Hematopoietic multipotent progenitor cell treated with erythropoietin and hydrocortisone succinate and interleukin-3 and kit ligand, for 6 days (in vitro differentiated cells): ENCODE results near the gene NEU1.
A peak's percentile ranks its signal among the peaks of the same experiment; 100 is the strongest.
"Not testable (repeated sequence)": the region's sequence is repeated elsewhere in the genome, so short reads cannot be mapped to it uniquely, and the experiment has no call there.

Experiments
- DNase-seq: peaks from one replicate; pipeline ENCODE4 v3.0.0-alpha.2; 2015

The NEU1 gene

GRCh38 chr6:31837369-31838113 lies 25.1 kb downstream of the NEU1 start:
- no peak for DNase-seq

GRCh38 chr6:31836474-31837368 lies 25.9 kb downstream of the NEU1 start:
- DNase-seq = no peak

GRCh38 chr6:31836047-31836473 lies 26.6 kb downstream of the NEU1 start:
- no peak for DNase-seq

GRCh38 chr6:31834367-31835250 lies 28.0 kb downstream of the NEU1 start:
- peak; percentile 93 for DNase-seq

- DNase-seq = no peak
Measured at GRCh38 chr6:31831350-31832215, 31.0 kb downstream of the NEU1 start.

- no peak for DNase-seq
Measured at GRCh38 chr6:31830886-31831335, 31.7 kb downstream of the NEU1 start.

- DNase-seq = peak; percentile 89
Measured at GRCh38 chr6:31829633-31830283, 32.9 kb downstream of the NEU1 start.

GRCh38 chr6:31827286-31828079 lies 35.1 kb downstream of the NEU1 start, which contains the start of gene HSPA1B:
Gene HSPA1B (plus strand): TSS chr6:31827738. CDS start chr6:31827951, 213 bp downstream.
- peak; percentile 100 for DNase-seq

- peak; percentile 91 for DNase-seq
Measured at GRCh38 chr6:31826793-31827285, 35.8 kb downstream of the NEU1 start.

GRCh38 chr6:31825553-31825952 lies 37.1 kb downstream of the NEU1 start:
- no peak for DNase-seq

- DNase-seq = peak; percentile 46
Measured at GRCh38 chr6:31823592-31824196, 38.9 kb downstream of the NEU1 start.

- peak; percentile 95 for DNase-seq
Measured at GRCh38 chr6:31822036-31822821, 40.4 kb downstream of the NEU1 start.

GRCh38 chr6:31821301-31822035 lies 41.2 kb downstream of the NEU1 start:
- DNase-seq = peak; percentile 69

- DNase-seq = not testable (repeated sequence)
Measured at GRCh38 chr6:31820399-31820798, 42.2 kb downstream of the NEU1 start.

GRCh38 chr6:31819871-31820299 lies 42.7 kb downstream of the NEU1 start:
- DNase-seq = no peak

GRCh38 chr6:31817929-31818511 lies 44.6 kb downstream of the NEU1 start:
- DNase-seq = not testable (repeated sequence)

- peak; percentile 65 for DNase-seq
Measured at GRCh38 chr6:31817133-31817928, 45.3 kb downstream of the NEU1 start.
